NCI-H460 (cell line): ENCODE data around the gene PKIG. TPM values are rescaled to one million over a fixed set of nuclear protein-coding genes. Genes with fewer than 3 reads are reported as not detected.

Source experiments
- DNase-seq: peaks from one replicate; pipeline ENCODE4 v3.0.0-alpha.2; 2016; ENCODE audit warnings: low read depth; ENCODE audit errors: extremely low read depth
- total RNA-seq: library from RNA; depleted of rRNA; stranded (reverse); fragments of >200 nt; shearing (Covaris generic); gene quantifications from 2 replicates; pipeline ENCODE4 v1.2.3, GENCODE V29; 2014

PKIG gene
- total RNA-seq, 1 experiment from 2014 or later, result 28.0 TPM

DNA sequence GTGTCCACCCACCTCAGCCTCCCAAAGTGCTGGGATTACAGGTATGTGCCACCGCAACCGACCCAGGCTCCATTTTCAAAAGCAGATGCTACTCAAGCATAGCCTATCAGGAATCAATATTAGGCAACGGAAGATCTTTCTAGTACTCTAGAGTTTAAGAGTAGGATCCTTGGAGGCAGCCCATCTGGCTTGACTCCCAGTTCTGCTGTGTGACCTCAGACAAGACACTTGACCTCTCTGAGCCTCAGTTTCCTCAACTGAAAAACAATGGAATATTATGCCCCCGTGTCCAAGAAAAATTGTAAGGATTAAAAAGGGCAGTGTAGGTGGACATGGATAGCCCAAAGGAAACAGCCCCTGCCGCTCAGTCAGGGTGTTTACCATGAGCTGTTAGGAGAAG, 54.7 kb downstream of the PKIG start:
- DNase-seq, result no peak

DNA sequence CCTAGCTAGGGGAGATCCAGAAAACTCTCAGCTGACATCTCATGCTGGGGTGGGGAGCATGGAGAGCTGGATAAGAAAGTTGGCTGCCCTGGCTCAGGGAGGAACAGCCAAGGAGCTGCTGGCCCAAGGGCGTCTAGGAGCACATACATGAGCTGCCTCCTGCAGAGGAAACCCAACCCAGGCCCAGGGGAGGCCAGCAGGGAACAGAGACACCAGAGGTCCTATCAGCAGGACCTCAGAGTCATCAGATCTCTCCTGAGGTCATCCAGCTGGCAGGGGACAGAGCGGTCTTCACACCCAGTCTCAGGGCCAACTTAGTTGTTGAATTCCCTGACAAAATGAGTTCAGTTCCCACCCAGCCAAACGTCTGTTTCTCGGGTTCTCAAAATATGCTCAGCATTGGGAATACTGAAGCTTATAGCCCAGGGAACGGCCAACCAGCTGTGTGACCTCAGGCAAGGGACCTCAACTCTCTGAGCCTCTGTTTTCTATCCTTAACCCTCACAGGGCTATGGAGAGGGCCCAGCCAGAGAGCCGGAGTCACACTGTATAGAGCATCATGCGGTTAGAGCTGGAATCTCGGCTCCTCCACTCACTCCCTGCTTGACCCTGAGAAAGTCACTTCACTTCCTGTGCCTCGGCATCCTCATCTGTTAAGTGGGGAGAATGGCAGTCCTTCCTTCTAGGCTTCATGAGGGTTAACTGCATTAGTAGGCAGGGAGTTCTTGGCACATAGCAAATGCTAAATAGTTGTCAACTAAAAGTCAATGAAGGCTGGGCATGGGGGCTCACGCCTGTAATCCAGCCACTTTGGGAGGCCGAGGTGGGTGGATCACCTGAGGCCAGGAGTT, 55.4 kb downstream of the PKIG start:
- DNase-seq, result no peak

DNA sequence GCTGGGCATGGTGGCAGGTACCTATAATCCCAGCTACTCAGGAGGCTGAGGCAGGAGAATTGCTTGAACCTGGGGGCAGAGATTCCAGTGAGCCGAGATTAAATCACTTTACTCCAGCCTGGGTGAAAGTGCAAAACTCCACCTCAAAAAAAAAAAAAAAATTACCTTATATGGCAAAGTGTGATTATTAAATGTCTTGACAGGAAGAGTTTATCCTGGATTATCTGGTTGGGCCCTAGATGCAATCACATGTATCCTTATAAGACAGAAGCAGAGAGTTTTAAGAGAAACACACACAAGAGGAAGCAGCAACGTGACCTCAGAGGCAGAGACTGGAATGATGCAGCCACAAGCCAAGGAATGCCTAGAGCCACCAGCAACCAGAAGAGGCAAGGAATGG, 58.1 kb downstream of the PKIG start:
- DNase-seq, result no peak

DNA sequence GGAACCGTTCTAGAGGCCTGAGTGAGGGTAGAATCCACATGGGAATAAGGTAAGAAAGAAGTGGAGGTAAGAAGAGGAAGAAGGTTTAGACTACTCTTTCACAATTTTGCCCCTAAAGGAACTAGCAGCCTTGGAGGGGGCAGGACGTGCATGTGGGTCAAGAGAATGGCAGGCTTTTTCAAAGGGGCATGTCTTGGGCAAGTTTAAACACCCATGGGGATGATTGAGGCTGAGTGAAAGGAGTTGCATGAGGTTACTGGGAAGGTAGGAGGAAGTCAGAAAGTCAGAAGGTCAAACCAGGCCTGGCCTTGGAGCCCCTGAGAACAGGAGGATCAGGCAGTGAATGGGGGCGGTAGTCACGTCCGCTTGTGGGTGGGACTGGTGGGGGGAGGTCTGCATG, 58.9 kb downstream of the PKIG start:
- DNase-seq, result no peak

DNA sequence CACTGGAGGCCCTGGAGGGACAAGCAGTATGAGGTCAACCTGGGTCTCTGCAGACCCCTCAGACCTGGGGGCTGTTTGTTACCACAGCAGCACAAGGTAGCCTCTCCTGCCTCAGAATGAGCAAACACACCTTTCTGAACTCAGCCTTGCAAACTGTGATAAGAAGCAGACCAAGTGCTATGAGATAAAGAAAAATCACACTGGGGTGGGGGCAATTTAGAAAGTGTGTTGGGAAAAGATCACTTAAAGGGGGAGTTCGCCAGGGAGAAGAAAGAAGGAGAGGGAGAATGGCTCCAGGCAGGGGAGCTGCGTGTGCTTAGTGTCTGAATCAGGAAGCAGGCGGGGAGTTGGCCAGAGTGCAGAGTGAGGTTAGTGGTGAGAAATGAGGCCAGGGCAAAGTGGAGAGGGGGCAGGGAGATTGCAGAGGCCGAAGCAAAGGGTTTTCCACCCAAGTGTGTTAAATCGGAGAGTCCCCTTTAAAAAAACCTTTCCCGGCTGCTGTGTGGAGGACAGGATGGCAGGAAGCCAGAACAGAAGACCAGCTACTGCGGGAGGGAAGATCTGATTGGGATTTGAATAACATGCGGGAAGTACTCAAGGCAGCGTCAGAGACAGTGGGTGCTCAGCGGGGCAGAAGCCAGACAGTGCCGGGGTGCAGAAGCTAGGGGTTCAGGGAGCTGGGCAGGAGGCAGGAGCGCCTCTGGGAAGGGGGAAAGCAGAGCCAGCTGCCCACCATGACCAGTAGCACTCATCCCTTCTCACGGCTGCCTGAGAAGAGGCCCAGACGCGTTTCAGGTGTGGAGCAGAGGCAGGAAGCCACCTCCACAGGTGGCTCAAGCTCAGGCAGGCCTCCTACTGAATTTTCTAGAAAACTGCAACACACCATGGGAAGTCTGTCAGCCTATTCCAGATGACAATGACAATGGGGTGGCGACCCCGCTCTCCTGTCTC, 60.1 kb downstream of the PKIG start:
- no peak for DNase-seq

DNA sequence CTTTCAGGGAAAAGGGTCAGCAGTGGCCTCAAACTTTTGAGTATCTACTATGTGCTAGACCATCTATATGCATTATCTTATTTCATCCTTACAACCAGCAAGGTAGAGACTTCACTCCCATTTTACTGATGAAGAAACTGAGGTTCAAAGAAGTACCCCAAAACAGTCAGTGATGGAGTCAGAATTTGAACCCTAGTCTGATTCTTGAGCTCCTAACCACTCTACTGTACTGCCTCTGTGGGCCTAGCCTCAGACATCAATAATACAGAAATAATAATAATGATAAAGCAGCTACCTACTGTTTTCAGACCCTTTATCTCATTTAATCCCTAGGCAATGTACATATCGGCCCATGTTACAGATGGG, 60.8 kb downstream of the PKIG start:
- DNase-seq, result no peak

DNA sequence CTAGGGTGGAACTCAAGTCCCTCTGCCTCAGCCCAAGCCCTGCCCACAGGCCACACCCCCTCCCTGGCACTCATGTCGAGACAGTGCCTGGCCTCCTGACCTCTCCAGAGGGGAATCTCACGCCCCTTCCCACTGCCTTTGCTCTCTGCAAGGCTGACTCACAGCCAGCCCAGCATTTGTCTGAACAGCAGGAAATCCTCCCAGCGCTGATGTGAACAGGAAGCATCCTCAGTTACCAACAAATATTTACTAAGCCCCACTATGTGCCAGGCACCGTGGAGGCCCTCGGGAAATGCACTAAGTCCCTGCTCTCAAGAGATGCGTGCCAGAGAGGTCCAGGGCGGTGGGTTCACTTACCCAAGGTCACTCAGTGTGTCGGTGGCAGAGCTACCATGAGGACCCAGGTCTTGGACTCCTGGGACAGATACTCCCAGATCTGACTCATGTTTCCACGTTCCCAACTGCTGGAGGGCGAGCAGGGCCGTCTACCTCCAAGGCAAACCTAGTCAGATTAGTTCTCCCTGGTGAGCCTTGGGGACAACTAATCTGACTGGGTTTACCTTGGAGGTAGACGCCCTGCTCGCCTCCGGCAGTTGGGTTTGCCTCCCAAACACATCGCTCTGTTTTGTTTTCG, 61.3 kb downstream of the PKIG start:
- no peak for DNase-seq

DNA sequence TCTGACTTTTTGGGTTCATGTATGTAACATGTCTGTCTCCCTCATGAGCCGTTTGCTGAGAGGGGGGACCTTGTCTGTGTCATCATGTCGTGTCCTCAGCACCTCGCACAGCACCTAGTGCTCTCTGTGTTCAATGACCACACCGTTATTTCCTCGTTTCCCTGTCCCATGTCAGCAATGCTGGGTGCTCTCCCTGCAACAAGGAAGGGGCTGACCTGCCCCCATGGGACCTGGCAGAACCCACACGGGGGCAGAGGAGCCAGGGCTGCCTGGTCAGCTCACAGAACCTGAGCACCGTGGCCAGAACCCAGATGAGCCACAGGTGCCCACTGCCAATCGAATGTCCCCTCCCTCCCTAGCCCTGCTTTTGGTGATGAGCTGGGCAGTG, 61.8 kb downstream of the PKIG start:
- DNase-seq, result no peak

DNA sequence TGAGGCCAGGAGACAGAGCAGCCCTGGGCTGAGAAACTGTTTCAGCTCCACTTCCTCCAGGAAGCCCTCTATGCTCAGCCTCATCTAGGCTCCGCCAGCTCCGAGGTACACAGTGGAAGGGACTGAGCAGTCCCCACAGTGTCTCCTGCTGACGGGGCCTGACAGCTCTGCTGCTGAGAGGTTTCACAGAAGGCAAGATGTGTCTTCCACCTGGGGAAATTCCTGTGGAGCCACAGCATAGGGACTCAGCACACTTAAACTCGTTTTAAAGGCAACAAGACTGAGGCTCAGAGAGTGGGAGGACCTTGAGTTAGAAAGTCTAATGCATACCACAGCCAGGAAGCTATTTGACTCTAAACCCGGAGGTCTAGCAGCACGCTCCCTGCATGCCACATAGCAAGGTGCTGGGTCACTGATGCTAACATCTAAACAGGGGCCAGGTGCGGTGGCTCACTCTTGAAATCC, 62.3 kb downstream of the PKIG start:
- DNase-seq, result no peak

DNA sequence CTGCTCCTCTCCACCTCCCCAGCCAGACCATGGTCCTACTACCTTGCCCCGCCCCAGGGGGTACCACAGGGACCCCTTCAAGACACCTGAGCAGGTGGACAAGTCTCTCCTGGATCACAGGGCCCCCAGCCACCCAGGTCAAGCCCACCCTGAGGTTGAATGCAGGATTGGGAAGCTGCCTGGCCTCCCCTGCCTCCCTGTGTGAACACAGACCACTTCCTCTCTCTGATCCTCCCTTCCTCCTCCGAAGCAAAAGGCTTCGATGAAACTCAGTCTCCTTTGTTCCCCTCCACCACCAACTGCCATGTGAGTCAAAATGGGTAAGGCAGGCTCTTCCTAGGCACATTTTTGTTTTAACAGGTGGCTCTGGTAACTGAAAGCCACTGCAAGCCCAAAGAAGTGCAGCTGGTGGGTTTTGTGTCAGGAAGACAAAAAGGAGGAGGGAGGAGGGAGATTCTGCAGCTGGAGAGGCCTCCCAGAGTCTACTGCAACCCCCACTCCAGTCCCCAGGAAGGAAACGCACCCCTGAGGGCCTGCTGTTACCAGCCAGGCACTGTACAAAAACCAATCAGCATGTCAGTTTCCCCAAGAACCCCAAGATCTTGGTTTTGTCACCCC, 63.8 kb downstream of the PKIG start:
- no peak for DNase-seq

DNA sequence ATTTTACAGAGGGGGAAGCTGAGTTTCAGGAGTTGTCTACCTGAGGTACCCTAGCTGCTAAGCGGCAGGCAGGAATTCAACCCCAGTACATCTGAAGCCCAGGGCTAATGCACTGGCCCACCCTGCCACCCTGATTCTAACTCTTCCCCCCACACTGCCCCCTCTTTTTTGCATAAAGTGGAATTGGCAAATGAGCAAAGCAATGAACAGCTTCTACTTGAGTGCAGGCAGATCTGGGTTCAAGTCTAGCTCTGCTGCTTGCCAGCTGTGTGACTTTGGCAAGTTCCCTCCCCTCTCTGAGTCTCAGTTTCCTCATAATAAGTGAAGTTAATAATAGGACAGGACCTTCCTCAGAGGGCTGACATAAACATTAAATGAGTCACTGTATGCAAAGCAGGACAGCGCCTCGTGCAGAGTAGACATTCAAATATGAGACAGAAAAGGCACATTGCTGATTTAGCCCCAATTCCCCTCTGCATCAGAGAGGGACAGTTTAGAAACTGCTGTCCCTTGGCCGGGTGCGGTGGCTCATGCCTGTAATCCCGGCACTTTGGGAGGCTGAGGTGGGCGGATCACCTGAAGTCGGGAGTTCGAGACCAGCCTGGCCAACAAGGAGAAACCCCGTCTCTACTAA, 64.4 kb downstream of the PKIG start:
- no peak for DNase-seq

DNA sequence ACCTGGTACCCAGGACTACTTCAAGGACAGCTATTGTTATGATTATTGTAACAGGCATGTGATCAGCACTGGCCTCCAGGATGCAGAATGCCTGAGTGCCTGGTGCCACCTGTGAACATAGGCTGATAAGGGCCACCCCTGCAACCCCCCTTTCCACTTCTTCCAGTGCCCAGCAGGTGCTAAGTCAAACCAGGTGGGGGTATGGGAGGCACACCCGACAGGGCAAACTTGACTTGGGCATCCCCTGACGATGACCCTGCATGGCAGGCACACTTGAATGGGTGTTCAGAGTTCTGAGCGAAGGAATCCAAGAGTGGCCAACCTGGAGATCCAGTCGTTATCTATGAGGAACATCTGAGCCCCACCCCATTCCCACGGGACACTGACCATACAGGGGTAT, 65.7 kb downstream of the PKIG start:
- no peak for DNase-seq

DNA sequence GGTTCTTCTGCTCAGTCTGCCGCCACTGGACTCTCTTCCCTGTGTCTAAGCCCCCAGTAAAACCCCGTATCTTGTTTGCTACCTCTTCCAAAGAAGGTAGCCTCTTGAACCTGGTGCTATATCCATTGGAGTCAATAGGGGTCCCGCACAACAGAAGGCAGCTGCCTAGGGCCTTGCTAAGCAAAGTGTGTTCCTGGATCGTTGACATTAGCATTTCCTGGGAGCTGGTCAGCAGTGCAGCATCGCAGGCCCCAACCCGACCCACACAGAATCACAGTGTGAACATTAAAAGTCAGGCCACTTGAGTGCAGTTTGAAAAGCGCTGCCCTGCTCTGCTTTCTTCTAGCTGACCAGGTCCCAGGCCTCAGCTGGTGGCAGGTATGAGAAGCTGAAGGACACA, 66.2 kb downstream of the PKIG start:
- DNase-seq, result no peak

DNA sequence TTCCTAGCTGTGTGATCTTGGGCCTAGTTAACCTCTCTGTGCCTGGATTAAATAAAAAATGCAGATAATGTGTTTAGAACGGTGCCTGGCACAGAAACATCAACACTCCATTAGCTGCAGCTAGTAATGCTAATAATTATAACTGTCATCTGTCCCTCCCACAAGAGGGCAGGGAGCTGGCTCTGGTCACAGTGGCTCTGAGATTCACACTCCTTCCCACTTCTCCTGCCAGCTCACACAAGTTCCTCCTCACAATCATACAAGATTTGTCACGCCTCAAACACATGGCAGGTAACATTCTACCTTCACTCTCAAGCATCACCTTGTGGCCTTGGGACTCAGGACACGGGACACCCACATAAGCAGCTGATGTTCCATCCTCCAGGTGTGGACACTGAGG, 66.7 kb downstream of the PKIG start:
- no peak for DNase-seq

DNA sequence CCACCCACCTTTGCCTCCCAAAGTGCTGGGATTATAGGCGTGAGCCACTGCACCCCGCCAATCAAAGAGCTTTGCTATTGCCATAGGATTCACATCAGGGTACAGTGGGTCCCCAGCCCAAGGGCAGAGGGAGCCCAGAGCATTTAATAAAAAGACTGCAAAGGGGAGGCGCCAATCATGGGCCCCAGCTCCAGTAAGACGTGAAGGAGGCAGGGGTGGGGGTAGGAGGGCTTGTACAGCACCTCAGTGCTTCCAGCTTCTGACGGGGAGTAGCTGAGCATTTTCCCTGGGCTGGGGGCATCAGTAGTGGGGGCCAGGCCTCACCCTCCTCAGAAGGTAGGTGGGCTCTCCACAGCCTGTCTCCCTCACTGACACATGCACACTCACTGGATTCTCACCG, 67.6 kb downstream of the PKIG start:
- DNase-seq, result no peak

DNA sequence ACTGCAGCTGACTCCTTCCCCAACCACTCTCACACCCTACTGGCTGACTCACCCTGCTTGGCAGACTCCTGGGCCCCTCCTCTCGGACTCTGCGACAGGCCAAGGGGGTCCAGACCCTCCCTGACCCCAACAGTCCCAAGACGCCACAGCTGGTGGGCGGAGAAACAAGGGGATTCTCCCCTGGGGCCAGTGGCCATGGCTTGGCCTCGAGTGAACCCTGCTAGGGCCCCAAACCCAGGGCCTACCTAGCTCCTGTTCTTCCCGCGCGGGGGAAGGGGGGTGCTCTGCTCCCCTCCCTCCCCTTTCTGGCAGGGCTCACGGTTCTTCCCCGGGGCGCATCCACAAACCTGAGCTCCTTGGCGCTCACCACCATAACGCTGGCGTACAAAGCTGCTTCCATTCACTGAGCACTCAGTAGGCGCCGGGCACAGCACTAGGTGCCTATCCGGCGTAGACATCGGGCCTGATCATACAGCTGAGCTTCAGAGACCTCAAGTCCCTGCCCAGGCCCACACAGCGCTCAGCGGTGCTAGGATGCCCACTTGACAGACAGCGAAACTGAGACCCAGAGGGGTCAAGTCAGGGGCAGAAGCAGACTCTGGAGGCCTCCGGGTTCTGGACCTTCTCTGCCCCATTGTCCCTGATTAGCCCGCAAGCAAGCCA, 68.5 kb downstream of the PKIG start:
- no peak for DNase-seq

DNA sequence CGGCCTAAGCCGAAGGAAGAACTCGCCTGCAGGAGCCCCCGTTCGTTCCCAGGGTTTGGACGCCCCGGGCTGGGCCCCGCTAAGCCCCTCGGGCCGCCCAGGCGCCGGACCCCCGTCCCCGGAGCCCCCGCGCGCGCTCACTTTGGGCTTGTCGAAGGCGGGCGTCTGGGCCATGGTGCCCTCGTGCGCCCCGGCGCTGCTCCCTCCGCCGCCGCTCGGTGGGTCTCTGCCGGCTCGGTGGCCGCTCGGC, 69.0 kb downstream of the PKIG start:
- DNase-seq, result no peak

DNA sequence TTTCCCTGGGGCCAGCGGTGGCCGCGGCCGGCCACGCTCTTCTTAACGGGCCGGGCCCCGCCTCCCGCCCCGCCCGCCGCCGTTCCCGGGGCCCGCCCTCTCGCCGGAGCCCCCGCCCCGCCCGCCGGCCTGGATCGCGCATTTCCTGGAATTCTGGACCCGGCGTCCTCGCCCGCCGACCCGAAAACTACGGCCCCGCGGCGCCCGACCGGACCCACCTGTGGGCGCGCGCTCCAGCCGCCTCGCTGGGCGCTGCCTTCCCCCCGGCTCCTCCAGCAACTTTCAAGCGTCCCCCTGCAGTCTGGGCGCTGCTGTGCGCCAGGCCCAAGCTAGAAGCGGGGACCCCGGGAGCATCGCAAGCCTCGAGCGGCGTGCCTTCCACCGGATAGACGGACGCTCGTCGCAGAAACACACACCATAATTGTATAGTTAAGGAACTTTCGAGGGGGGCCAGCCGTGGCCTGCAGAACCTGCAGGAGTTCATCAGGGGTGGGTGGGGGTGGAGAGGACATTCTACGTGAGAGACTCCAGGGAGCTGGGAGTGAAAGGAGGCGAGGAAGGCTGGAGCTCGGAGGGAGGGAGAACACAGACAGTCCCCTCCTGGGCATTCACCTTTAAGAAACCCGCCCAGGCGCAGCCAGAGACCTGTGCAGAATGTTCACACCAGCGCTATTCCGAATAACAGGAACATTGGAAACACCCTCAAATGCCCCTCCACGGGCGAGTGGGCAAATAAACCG, 69.5 kb downstream of the PKIG start, which contains the start of gene ADA:
TSS of gene ADA (minus strand) at position 16 of the 740 bp plus-strand sequence. CDS start 92 bp downstream, outside the sequence.
- no peak for DNase-seq

DNA sequence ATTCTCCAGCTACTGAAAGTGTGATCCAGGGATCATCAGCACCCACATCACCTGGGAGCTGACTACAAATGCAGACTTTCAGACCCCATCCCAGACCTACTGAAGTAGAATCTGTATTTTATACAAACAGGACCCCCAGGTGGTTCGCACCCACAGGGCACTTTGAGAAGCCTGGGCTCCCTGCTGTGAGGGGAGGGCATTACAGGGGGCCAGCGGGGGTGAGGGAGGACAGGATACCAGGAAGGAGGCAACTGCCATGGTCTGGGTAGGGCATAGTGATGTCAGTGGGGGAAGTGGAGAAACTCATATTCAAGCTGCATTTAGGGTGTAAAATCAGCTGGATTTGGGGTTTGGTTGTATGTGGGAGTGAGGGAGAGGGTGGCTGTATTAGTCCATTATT, 71.2 kb downstream of the PKIG start:
- no peak for DNase-seq
